Colonic mucosa (tissue), 4 donors: ENCODE measurements around the gene LYRM1. TPM values are rescaled to one million over a fixed set of nuclear protein-coding genes. Genes with fewer than 3 reads are reported as not detected.

ENCODE experiments used
- DNase-seq: peaks from one replicate; pipeline ENCODE4 v3.0.0-alpha.2; 2020
- H3K27ac ChIP-seq: fragments of 200-600 bp; one replicate; pipeline ENCODE4 v1.8.0; 2021
- H3K27me3 ChIP-seq: fragments of 200-600 bp; one replicate; pipeline ENCODE4 v1.8.0; 2021
- H3K36me3 ChIP-seq: fragments of 200-600 bp; one replicate; pipeline ENCODE4 v1.8.0; 2021
- H3K4me1 ChIP-seq: fragments of 200-600 bp; one replicate; pipeline ENCODE4 v1.8.0; 2021; ENCODE audit warnings: mild to moderate bottlenecking
- H3K4me3 ChIP-seq: fragments of 200-600 bp; one replicate; pipeline ENCODE4 v1.8.0; 2021
- H3K9ac ChIP-seq, 2 donors: one replicate each; pipeline ENCODE4 v1.7.0; 2013; ENCODE audit warnings: control low read depth in 2 of 2, low read depth in 2 of 2, low read length in 2 of 2
- H3K9me3 ChIP-seq: fragments of 200-600 bp; one replicate; pipeline ENCODE4 v1.8.0; 2021
- intact Hi-C: fragments of 100-400 bp; cut with DNase I; formaldehyde crosslinking; loops from one replicate; pipeline ENCODE4 v1.14.1; 2022
- total RNA-seq, 2 donors: library from RNA; stranded (reverse); fragmentation: NEBNext Ultra II Directional in 1 of 2; extraction: Animal tissue kit (Norgen Biotek cat#: 25700) in 1 of 2; gene quantifications; one replicate each; pipeline ENCODE4 v1.2.1, GENCODE V29; 2021
- TF ChIP-seq, protein P1 (sequence below): fragments of 200-600 bp; IDR thresholded peaks from one replicate; pipeline ENCODE4 v1.8.0; 2022; ENCODE audit warnings: antibody characterized with exemption, mild to moderate bottlenecking
- donor health status: healthy.
- donor health status: DM: no; HTN: no; CAD: no.
- donor health status: DM: no; HTN: no; CAD: no.

The LYRM1 gene
- total RNA-seq, 2 donors from 2014 or later = 17.6 to 21.2 TPM

DNA sequence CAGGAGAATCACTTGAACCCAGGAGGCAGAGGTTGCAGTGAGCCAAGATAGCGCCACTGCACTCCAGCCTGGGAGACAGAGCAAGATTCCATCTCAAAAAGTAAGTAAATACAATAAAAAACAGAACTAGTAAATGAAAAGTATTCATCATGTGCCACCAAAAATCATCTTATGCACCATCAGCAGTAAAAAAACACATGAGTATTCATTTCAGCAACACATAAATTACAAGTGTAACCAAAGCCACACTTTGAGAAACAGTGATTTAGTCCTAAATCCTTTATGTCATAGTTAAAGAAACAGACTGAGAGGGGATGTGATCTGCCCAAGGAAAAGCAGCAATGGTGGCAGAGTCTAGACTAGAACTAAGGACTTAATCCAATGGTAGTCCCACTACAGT, 13.4 kb upstream of the LYRM1 start:
- Histone ChIP-seq H3K36me3 (no peaks in the 10 kb centered on the region), H3K9me3 (no peaks in the 10 kb centered on the region), H3K27ac (no peak overlapping the region), H3K9ac (no peak overlapping the region), H3K4me1 (peaks cover 14% of the 10 kb centered on the region), H3K4me3 (no peak overlapping the region), H3K27me3 (no peaks in the 10 kb centered on the region)
- intact Hi-C loops = no loop called here
- TF ChIP-seq, protein P1, sequence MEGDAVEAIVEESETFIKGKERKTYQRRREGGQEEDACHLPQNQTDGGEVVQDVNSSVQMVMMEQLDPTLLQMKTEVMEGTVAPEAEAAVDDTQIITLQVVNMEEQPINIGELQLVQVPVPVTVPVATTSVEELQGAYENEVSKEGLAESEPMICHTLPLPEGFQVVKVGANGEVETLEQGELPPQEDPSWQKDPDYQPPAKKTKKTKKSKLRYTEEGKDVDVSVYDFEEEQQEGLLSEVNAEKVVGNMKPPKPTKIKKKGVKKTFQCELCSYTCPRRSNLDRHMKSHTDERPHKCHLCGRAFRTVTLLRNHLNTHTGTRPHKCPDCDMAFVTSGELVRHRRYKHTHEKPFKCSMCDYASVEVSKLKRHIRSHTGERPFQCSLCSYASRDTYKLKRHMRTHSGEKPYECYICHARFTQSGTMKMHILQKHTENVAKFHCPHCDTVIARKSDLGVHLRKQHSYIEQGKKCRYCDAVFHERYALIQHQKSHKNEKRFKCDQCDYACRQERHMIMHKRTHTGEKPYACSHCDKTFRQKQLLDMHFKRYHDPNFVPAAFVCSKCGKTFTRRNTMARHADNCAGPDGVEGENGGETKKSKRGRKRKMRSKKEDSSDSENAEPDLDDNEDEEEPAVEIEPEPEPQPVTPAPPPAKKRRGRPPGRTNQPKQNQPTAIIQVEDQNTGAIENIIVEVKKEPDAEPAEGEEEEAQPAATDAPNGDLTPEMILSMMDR = no peak
- DNase-seq = no peak

DNA sequence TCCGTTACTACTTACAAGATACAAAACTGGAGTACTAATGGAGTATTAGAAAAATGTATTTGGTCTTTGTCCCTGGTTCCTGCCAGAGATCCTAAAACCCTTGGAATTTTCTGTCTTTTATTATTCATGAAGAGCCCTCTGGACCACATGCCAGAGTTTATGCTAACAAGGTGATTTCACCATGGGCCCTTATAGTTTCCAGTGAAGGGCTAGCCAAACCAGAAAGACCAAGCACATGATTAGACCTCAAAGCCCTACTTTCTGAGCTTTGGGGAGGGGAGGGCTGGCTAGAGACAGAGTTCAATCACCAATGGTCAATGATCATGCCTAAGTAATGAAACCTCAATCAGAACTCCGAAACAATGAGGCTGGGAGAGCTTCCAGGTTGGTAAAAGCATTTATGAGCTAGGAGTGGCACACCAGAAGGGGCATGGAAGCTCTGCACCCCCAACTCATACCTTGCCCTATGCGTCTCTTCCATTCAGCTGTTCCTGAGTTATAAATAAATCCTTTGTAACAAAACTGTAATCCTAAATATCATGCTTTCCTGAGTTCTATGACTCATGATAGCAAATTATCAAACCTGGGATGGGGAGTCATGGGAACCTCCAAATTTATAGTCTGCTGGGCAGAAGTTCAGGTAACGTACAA, 10.8 kb upstream of the LYRM1 start:
- H3K4me1 ChIP-seq = no peaks in the 10 kb centered on the region
- no peak overlapping the region for H3K4me3 ChIP-seq
- no peaks in the 10 kb centered on the region for H3K27me3 ChIP-seq
- intact Hi-C loops = no loop called here
- TF ChIP-seq, protein P1 = no peak
- no peak for DNase-seq
- H3K9me3 ChIP-seq = no peaks in the 10 kb centered on the region
- H3K9ac ChIP-seq = no peak overlapping the region
- no peaks in the 10 kb centered on the region for H3K36me3 ChIP-seq
- H3K27ac ChIP-seq = no peak overlapping the region

DNA sequence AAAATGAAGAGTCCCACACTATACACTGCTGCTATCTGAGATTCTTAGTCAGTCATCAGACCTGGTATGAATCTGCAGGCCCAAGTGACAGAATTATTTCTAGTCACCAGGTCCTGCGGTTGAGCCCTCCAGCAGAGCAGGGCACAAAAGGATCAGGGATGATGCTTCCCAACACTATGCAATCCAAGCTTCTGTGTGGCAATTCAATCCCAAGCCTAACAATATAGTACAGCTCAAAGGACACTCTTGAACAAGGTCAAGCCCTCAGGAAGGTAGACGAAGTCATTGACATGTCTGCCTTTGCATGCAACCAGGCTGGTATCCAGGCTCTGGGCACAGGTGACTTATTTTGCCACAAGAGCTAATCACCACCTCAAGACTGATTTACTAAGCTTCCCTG, 6.2 kb upstream of the LYRM1 start:
- TF ChIP-seq, protein P1 = no peak
- Histone ChIP-seq H3K27ac (no peak overlapping the region), H3K4me1 (peaks cover 7% of the 10 kb centered on the region), H3K27me3 (no peaks in the 10 kb centered on the region), H3K9me3 (no peaks in the 10 kb centered on the region), H3K9ac (no peak overlapping the region), H3K36me3 (no peaks in the 10 kb centered on the region), H3K4me3 (no peak overlapping the region)
- DNase-seq = no peak
- intact Hi-C loops = no loop called here

GRCh38 chr16:20897253-20897897, 3.2 kb upstream of the LYRM1 start:
- intact Hi-C loops = no loop called here
- DNase-seq = no peak
- Histone ChIP-seq H3K36me3 (no peaks in the 10 kb centered on the region), H3K27ac (no peak overlapping the region), H3K4me1 (peaks cover 16% of the 10 kb centered on the region), H3K9ac (no peak overlapping the region), H3K27me3 (no peaks in the 10 kb centered on the region), H3K9me3 (no peaks in the 10 kb centered on the region), H3K4me3 (no peak overlapping the region)
- TF ChIP-seq, protein P1 = no peak

GRCh38 chr16:20897922-20898321, 2.6 kb upstream of the LYRM1 start:
- Histone ChIP-seq H3K36me3 (no peaks in the 10 kb centered on the region), H3K9me3 (no peaks in the 10 kb centered on the region), H3K9ac (peak overlapping the region in 1 of 2 donors; percentile 21), H3K27ac (no peak overlapping the region), H3K4me3 (no peak overlapping the region), H3K4me1 (peaks cover 17% of the 10 kb centered on the region), H3K27me3 (no peaks in the 10 kb centered on the region)
- TF ChIP-seq, protein P1 = no peak
- DNase-seq = no peak
- intact Hi-C loops = no loop called here
